SK-N-MC (cell line): Measurements from ENCODE around the gene MACROD2.

Experiments
- EZH2 ChIP-seq: fragments of 200-600 bp; sonication (generic); IDR thresholded peaks from one replicate; pipeline ENCODE4 v1.6.1; 2017; ENCODE audit warnings: antibody characterized with exemption
- POLR2AphosphoS5 ChIP-seq: IDR thresholded peaks from 2 replicates; pipeline ENCODE4 v1.6.1; 2012; ENCODE audit warnings: mild to moderate bottlenecking, low read depth, low read length, borderline replicate concordance

- no peak for TF ChIP-seq EZH2
- TF ChIP-seq POLR2AphosphoS5 = no peak
Measured at GRCh38 chr20:15612769-15613168, 1617.5 kb downstream of the MACROD2 start.
